Endothelial cell (in vitro differentiated cells): Measurements from ENCODE around the gene STIM2. TPM values are rescaled to one million over a fixed set of nuclear protein-coding genes. Genes with fewer than 3 reads are reported as not detected.

Experiments
- DNase-seq: peaks from one replicate; pipeline ENCODE4 v3.0.0; 2021; ENCODE audit warnings: low spot score
- H3K27ac Mint-ChIP-seq: one replicate; pipeline ENCODE4 v1.8.0; 2021; ENCODE audit warnings: mixed read lengths, inconsistent platforms; ENCODE audit not compliant: unreplicated experiment
- H3K27me3 Mint-ChIP-seq: one replicate; pipeline ENCODE4 v1.8.0; 2021; ENCODE audit warnings: mild to moderate bottlenecking, moderate library complexity, mixed read lengths, inconsistent platforms; ENCODE audit not compliant: unreplicated experiment
- H3K36me3 Mint-ChIP-seq: one replicate; pipeline ENCODE4 v1.8.0; 2021; ENCODE audit warnings: mild to moderate bottlenecking, low read depth, mixed read lengths, inconsistent platforms; ENCODE audit not compliant: unreplicated experiment
- H3K4me1 Mint-ChIP-seq: one replicate; pipeline ENCODE4 v1.8.0; 2021; ENCODE audit warnings: mild to moderate bottlenecking, mixed read lengths, inconsistent platforms; ENCODE audit not compliant: unreplicated experiment
- H3K4me3 Mint-ChIP-seq: one replicate; pipeline ENCODE4 v1.8.0; 2021; ENCODE audit warnings: mild to moderate bottlenecking, mixed read lengths, inconsistent platforms; ENCODE audit not compliant: unreplicated experiment
- H3K9me3 Mint-ChIP-seq: one replicate; pipeline ENCODE4 v1.8.0; 2021; ENCODE audit warnings: mixed read lengths, inconsistent platforms; ENCODE audit not compliant: unreplicated experiment
- total RNA-seq: library from RNA; stranded (reverse); fragmentation: NEBNext Ultra II Directional; extraction: Animal tissue kit (Norgen Biotek cat#: 25700); gene quantifications from one replicate; pipeline ENCODE4 v1.2.1, GENCODE V29; 2021; ENCODE audit not compliant: unreplicated experiment
- TF ChIP-seq, protein P1 (sequence below): fragments of 200-600 bp; sonication (generic); IDR thresholded peaks from one replicate; pipeline ENCODE4 v1.5.0; 2021; ENCODE audit warnings: antibody characterized with exemption; ENCODE audit not compliant: unreplicated experiment

Gene STIM2
- total RNA-seq, 1 donor from 2014 or later: 65.7 TPM

DNA sequence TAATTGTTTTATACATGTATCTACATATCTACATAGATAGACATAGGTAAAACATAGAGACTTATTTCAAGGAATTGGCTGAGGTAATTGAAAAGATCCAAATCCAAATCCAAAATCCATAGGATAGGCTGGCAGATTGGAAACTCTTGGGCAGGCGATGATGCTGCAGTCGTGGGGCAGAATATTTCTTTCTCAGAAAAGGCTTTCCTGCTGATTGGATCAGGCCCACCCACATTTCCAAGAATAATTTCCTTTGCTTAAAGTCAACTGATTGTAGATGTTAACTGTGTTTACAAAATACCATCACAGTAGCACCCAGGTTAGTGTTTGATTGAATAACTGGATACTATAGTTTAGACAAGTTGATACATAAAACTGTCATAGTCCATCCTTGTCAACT lies 27.2 kb downstream of the STIM2 start:
- Mint-ChIP-seq H3K4me1 (peaks cover 22% of the 10 kb centered on the region), H3K4me3 (no peak overlapping the region), H3K36me3 (peaks cover 20% of the 10 kb centered on the region), H3K27me3 (peaks cover 7% of the 10 kb centered on the region), H3K27ac (no peak overlapping the region), H3K9me3 (no peaks in the 10 kb centered on the region)
- no peak for DNase-seq
- TF ChIP-seq, protein P1, sequence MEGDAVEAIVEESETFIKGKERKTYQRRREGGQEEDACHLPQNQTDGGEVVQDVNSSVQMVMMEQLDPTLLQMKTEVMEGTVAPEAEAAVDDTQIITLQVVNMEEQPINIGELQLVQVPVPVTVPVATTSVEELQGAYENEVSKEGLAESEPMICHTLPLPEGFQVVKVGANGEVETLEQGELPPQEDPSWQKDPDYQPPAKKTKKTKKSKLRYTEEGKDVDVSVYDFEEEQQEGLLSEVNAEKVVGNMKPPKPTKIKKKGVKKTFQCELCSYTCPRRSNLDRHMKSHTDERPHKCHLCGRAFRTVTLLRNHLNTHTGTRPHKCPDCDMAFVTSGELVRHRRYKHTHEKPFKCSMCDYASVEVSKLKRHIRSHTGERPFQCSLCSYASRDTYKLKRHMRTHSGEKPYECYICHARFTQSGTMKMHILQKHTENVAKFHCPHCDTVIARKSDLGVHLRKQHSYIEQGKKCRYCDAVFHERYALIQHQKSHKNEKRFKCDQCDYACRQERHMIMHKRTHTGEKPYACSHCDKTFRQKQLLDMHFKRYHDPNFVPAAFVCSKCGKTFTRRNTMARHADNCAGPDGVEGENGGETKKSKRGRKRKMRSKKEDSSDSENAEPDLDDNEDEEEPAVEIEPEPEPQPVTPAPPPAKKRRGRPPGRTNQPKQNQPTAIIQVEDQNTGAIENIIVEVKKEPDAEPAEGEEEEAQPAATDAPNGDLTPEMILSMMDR: no peak

DNA sequence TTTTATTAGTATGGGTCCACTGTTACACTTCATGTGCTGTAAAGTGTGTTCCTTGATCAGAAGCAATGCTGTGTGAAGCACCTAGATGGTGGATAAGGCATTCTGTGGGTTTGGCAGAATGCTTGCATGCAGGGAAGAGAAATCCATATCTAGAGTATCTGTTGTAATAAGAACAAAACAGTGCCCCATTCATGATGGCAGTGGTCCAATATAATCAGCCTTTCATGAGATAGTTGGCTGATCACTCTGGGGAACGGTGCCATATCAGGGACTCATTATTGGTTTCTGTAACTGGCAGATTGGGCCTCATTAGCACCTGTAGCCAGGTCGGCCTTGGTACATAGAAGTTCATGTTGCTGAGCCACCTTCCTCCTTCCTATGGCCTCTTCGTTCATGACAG lies 28.7 kb downstream of the STIM2 start:
- no peak for DNase-seq
- no peaks in the 10 kb centered on the region for H3K9me3 Mint-ChIP-seq
- peaks cover 20% of the 10 kb centered on the region for H3K36me3 Mint-ChIP-seq
- no peak overlapping the region for H3K27ac Mint-ChIP-seq
- H3K4me1 Mint-ChIP-seq: peaks cover 19% of the 10 kb centered on the region
- H3K27me3 Mint-ChIP-seq: peaks cover 7% of the 10 kb centered on the region
- TF ChIP-seq, protein P1: no peak
- no peak overlapping the region for H3K4me3 Mint-ChIP-seq

DNA sequence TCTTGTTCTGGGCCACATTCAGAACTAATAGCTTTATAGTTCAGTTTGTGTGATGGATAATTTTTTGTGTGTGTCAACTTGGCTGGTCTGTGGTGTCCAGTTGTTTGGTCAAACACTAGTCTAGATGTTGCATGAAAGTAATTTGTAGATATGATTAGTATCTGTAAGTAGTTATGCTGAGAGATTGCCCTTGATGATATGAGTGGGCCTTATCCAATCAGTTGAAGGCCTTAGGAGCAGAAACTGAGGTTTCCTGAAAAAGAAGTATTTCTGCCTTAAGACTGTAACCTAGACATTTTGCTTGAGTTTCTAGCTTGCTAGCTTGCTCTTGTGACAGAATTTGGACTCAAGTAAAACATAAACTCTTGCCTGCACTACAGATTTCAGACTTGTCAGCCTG lies 30.4 kb downstream of the STIM2 start:
- H3K27ac Mint-ChIP-seq: no peak overlapping the region

DNA sequence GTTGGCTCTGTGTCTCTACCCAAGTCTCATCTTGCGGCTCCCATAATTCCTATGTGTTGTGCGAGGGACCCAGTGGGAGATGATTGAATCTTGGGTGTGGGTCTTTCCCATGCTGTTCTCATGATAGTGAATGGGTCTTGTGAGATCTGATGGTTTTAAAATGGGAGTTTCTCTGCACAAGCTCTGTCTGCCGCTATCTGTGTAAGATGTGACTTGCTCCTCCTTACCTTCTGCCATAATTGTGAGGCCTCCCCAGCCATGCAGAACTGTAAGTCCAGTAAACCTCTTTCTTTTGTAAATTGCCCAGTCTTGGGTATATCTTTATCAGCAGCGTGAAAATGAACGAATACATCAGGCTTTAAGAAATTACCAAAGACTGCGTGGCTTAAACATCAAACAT lies 31.2 kb downstream of the STIM2 start:
- DNase-seq: no peak
- Mint-ChIP-seq H3K9me3 (no peaks in the 10 kb centered on the region), H3K36me3 (peaks cover 20% of the 10 kb centered on the region), H3K27ac (no peak overlapping the region), H3K4me1 (peaks cover 20% of the 10 kb centered on the region), H3K27me3 (peaks cover 7% of the 10 kb centered on the region), H3K4me3 (peak overlapping the region; percentile 32)
- TF ChIP-seq, protein P1: no peak

More for the DNA sequence above, 30.4 kb downstream of the STIM2 start:
- Mint-ChIP-seq H3K36me3 (peaks cover 20% of the 10 kb centered on the region), H3K27me3 (peaks cover 7% of the 10 kb centered on the region), H3K4me1 (peaks cover 20% of the 10 kb centered on the region), H3K9me3 (no peaks in the 10 kb centered on the region), H3K4me3 (no peak overlapping the region)
- TF ChIP-seq, protein P1: no peak
- no peak for DNase-seq

DNA sequence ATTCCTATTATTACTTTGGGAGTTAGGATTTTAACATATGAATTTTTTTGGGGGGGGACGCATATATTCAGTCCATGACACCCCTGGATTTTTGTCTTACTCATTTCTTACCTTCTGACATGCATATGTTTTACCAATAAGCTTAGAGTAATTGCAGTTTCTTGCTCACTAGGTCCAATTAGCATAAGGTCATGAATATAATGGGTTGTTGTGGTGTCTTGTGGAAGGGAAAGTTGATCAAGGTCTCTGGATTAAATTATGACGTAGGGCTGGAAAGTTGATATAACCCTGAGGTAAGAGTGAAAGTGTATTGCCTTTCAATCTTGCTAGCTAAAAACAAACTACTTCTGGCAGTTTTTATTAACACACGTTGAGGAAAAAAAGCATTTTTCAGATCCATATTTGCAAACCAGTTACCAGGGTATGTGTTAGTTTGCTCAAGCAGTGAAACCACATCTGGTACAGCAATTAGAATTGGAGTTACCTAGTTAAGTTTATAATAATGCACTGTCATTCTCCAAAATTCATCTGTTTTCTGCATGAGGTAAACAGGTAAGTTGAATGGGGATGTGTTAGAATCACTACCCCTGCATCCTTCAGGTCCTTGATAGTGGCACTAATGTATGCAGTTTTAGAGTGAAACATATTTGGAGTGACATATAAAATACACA lies 32.0 kb downstream of the STIM2 start:
- Mint-ChIP-seq H3K4me1 (peaks cover 21% of the 10 kb centered on the region), H3K36me3 (peaks cover 20% of the 10 kb centered on the region), H3K9me3 (no peaks in the 10 kb centered on the region), H3K27ac (no peak overlapping the region), H3K4me3 (no peak overlapping the region), H3K27me3 (peaks cover 7% of the 10 kb centered on the region)
- no peak for DNase-seq
- TF ChIP-seq, protein P1: no peak
